Measurements from ENCODE around the gene GUCA2A.

Gene GUCA2A

DNA sequence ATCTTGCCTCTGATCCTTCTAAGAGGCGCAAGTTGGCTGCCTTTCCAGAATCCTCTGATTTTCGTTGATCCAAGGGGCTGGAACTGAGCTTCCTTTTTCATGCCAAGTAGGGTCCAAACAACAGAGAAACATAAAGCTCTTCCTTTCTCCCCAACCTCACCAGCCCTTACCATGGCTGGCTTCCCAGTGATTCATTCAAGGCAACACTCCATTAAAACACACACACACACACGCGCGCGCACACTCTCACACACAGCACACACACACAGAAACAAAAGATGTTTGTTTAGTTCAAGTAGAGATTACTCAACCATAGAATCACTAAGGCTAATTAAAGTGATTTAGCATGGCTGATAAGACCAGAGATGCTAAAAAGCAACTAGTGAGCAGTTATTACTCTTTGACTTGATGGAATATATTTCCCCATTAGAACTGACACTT lies 13.0 kb upstream of the GUCA2A start:
- in situ Hi-C loops (cut with MboI; ENCODE audit: low sequenced_read_pairs), result no loop called here

DNA sequence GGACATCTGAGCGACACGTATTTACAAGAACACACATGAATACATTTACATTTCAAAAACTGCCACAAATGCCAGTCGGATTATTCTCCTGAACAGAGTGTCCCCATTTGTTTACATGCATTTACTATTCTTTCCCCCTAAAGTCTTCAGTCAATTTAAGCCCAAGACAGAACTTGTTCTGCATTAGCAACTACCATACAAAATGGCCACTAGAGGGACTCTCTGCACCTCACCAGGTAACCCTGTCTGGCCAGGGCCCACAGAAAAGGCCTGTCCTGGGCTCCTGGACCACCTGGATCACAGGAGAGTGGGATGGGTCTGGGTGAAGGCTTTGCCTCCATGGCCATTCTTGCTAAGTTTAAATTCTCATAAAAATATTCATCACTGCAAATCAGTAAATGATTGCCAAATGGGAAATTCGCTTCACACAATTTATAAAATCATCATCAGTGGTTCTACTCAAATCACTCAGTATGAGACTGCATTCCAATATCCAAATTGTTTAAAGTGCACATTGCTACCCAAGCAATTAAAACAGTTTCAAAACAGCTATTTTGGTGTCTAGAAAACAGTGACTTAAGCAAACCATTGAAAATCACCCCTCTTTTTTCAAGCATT lies 12.5 kb upstream of the GUCA2A start:
- in situ Hi-C loops (cut with MboI; ENCODE audit: low sequenced_read_pairs), result no loop called here

DNA sequence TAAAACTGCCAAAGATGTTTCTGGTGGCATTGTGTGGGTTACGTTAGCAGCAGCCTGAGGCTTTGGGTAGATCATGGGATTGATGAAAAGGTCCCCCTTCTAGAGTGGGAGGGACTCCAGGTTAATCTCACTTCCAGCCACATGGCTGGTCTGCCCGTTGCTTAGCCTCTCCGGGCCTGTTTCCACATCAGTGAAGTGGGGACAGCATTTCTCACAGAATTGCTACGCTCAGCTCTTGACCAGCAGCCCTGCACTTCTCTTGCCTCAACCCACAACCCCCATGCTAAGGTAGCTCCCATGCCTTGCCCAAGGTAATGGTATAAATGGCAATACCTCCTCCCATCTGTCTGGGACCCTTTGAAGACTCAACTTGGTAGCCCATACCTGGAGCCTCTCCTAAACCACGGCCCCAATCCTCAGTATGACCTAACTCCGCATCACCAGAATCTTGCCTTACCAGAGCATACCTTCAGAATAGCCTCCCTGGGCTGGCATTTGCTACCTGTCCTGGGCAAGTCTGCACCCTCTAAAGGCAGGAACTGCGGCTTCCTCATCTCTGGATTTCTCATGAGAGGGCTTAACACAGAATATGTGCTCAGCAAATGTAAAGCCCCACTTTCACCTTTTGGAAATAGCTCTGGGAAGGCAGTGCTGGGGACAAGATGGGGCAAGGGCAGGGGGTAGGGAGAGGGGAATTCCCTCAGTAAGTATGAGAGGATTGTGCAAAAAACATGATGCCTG lies 10.9 kb upstream of the GUCA2A start:
- in situ Hi-C loops (cut with MboI; ENCODE audit: low sequenced_read_pairs), result no loop called here

DNA sequence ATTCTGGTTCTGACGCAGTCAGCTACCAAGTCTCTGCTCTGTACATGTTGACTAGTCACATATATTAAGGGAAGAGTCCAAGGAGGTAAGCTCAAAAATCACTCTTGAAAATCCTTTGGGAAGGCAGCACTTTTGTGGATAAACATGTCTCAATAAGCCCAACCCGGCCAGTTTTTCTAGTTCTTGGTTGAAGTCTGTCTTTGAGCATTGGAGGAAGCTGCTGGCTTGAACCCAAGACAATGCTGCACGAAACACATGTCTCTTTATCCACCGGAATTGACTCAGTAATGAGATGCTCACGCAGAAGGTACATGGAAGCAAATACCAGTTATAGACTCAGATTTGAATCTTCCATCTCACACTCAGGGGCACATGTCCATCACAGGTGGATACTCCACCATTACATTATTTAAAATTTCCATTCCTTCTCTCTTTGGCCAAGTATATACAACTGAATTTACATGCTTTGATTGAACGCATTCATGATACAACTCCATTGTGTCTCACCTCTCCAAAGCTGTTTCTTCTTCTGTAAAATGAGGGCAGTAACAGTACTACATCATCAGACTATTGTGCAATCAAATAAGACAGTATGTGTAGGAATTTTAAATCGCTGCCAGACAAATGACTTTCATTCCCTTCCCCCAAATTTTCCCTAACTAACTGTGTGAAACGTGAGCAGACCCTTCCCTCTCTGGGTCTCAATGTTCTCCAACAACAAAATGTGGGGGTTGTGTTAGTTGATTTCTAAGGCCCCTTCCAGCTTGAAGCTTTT lies 9.6 kb upstream of the GUCA2A start:
- in situ Hi-C loops (cut with MboI; ENCODE audit: low sequenced_read_pairs), result no loop called here

DNA sequence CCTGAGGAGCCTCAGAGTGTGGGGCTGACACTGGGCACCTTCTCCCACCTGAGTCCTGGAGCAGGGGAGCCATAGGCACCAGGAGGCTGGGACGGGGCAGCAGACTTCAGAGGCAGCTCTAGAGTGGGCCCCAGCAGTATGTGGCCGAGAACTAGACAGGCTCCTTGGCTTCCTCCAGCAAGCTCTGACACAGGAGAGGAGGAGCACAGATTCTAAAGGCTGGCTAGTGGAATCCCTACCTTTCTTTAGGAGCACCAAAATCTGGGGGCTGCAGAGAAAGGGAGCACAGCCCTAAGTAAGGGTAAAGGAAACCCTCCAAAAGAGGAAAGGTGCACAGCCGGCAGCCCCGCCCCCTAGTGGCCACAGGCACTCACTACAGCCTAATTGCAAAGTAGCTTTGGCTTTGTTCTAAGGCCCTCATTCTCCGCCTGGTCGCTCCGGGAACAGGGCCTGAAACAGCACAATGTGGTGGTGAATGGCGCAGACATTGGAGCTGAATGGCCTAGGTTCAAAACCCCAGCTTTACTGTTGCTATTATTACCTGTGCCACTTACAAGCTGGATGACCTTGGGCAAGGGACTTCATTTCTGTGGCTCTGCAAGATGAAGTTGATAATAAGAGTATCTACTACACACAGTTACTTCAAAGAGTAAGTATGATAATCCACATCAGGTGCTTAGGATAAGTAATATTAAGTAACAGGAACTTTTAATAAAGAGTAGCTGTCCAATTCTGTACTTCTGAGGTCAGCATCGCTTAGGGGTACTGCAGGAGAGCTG lies 8.8 kb upstream of the GUCA2A start:
- in situ Hi-C loops (cut with MboI; ENCODE audit: low sequenced_read_pairs), result no loop called here

DNA sequence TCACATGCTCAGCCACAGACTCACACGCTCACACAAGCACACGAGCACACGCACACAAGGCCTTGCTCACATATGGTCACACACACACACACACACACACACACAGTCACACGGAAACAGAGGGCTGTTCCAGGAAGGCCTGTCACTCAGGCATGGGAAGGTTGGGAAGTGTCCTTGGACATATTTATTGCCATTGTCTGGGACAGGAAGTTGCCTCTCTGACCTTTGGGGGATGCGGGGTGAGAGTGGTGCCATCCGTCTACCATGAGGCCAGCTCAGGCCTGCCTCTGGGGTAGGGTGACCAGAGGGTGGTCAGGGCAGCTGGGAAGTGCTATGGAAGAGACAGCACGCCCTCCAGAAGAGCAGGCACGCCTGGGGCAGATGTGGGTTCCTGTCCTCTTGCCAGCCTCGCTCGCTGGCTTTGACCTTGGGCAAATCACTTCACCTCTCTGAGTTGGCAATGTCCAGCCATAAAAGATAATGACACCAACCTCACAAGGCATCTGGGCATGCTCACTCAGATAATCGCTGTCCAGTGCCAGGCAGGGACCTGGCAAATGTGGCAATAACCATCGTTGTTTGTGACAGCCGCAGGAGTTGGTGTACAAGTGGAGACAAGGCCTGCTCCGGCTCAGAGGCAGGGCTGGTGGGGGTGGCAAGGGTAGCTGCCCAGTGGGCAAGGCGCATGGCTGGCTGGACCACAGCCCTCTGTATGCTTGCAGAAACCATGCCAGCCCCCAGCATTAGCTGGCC lies 8.0 kb upstream of the GUCA2A start:
- in situ Hi-C loops (cut with MboI; ENCODE audit: low sequenced_read_pairs), result no loop called here

DNA sequence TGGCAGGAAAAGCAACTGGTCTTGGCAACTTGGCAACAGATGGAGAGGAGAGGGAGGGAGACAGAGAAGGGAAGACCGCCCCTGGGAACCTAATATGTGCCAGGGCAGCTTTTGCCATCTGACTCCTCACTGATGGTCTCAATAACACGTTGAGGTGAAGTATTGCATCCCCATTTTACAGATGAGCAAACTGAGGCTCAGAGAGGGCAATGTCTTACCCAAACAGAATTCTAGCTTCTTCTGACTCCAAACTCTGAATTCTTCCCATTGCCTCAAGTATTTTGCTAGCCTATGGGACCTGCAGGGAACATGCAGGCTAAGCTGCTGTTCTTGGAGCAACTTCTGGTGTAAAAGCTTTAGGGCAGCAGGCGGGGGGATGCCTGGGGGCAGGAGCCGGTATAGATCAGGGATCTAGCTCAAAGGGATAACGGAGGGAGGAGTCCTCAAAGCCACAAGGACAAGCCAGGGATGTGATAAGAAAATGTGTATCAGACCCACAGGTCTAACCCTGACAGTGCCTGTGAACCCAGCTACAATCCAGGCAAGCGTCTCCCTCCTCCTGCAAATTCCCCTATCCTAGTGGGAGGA lies 7.2 kb upstream of the GUCA2A start:
- in situ Hi-C loops (cut with MboI; ENCODE audit: low sequenced_read_pairs), result no loop called here

DNA sequence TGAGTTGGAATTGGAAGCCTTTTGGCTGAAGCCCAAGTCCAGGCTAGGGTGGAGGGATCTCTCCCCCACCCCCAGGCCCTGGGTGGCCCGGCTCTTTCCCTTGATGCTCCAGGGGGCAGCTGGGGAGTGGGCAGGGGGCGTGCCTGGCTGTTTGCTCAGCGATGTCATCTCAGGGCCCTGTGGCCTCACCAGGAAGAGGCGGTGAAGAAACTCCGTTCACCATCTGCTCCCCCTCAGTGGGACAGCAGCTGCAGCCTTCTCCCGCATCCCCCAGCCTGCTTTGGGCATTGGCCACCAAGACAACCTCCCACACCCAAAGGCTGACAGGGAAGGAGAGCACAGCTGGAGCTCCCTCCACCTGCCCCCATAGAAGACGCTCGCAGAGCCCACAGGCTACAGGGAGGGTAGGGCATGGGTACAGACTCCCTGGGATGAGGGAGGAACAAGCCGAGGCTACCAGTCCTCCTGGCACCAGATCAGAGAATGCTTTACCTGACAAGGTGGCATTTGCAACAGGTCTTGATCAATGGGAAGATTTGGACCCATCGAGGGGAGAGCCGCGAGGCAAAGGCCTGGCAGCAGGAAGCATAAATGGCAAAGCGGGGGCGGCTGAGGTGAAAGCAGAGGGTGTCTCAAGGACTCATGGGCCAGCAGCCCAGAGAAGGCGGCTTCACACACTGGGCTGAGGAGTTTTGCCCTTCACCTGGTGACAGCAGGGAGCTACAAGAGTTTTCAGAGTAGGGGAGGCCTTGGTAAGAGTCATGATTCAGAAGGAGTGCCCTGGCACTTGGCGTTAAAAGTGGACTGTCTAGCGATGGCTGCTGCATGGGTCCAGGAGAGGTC lies 6.5 kb upstream of the GUCA2A start:
- in situ Hi-C loops (cut with MboI; ENCODE audit: low sequenced_read_pairs), result no loop called here

DNA sequence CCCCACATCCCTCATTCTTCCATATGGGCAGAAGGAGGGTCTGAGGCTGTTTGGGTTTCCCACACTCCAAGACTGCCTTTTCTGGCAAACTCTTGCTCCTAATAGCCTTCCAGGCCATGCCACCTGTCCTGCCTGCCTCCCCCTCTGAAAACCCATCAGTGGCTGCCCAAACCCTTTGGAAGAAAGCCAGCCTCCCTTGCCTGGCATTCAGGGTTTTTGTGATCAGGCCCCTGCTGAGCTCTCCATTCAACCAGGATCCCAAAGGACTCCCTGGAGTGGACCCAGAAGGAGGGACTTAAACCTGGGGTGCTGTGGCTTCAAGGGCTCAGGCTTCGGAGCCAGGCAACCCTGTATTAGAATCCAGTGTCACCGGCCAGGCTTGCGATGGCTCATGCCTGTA lies 4.2 kb upstream of the GUCA2A start:
- in situ Hi-C loops (cut with MboI; ENCODE audit: low sequenced_read_pairs), result no loop called here

DNA sequence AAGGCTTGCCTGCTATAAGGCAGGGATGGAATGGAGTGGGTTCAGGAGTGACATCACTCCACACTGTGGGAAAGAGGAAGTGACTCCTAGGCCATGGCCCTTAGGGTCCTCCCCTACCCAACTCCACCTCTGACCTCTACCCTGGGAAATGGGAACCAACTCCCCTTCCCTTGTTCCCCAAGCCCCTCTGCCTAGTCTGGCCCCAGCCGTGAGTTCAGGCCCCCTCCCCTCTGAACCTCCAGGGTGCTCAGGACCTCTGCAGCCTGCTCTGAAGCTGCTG lies 3.8 kb upstream of the GUCA2A start:
- in situ Hi-C loops (cut with MboI; ENCODE audit: low sequenced_read_pairs), result no loop called here

DNA sequence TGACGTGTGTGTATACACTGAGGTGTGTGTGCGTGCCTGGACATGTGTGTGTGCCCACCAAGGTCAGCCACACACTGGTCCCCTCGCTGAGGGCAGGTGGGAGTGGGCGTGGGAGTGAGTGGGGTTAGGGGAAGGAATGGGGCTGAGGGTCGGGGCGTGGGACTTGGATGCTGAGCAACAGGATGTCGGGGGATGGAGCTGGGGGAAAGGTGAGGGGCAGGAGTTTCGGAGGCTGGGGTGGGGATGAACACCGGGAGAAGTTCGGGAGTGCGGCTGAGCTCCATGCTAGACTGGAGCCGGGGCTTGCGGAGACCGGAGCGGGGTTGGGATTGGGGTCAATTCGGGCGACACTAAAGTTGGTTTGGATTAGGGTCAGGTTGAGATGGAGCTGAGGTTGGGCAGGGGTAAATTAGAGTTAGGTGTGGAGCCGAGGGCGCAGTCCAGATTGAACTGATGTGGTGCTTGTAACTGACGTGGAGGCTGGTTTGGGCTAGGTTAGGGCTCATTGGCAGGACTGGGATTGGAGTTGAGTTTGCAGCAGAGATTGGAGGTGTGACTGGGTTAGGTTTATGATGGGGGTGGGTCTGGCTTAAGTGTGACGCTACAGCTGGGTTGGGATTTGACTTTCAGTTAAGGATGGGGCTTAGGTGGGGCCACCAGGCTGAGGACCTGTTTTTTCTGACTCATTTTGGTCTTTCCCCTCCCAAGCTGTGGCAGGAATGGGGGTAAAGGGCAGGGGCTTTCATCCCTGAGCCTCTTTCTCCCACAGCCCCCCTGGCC lies 3.3 kb upstream of the GUCA2A start:
- in situ Hi-C loops (cut with MboI; ENCODE audit: low sequenced_read_pairs), result no loop called here

DNA sequence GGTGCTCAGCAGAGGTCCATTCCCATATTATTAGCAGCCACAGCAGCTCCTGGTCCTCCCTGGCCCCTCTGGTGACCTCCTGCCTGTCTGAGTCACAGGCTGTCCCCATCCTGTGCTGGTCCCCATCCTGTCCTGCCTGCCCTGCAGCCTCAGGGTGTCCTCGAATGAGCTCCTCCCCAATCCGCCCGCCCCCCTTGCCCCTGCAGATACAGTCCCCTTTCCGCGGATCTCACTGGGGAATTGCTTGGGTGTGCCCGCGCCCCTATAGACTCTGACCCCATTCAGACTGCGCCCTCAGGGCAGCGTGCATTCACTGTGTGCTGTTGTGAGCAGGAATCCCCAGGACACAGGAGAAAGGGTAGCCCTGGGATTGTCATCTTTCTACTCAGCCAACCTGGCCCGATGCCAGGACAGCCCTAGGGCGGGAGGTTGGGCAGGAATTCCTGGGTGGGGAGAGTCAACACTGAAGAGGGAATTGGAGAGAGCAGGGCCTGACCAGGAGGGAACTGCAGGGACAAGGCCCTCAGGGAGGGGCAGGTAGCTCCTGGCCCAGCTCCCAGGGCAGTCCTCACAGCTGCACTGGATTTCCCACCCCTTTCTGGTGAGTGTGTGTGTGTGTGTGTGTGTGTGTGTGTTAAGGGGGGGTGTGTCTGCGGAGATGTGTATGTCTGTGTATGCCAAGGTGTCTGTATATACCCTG lies 1.1 kb upstream of the GUCA2A start:
- in situ Hi-C loops (cut with MboI; ENCODE audit: low sequenced_read_pairs), result no loop called here

DNA sequence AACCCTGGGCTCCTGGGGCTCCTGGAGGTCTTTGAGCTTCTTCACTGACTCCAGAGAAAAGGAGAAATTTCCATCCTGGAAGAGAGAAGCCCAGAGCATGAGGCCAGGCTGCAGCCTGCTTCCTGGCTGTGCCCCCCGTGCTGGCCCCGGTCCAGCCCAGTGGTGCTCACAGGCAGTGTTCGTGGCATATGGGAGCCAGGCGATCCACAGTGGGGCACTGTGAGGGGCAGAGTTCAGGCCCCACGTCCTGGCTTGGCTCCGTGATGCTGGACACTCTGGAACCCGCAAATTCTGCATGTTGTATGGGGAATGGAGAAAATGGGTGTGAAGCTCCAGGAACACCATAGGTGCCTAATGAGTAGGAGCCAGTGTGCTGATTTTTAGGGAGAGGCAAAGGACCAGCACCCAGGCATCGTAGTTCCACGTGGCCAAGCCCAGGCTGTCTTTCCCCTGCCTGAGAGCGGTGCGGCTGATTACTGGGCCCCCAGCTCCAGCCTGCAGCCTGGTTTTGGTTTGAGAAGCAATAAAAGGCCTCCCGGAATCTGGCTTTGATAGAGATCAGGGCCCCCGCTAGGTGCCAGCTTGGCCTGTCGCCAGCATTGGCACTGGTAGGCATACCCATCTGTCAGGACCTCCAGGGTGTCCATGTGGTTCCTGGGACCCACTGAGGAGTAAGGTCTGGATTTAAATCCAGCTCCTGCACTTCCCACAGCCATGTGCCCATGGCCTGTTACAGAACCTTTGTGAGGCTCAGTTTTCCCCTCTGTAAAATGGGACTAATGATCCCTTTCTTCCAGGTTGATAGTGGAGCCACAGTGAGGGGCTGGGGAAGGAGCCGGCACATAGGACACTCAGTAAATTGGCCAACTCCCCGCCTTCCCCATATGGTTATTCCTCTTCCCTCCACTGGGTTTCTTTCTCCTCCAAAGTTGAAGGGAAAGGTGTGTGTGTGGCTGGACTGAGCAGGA lies 725 bp downstream of the GUCA2A start:
- in situ Hi-C loops (cut with MboI; ENCODE audit: low sequenced_read_pairs), result no loop called here

DNA sequence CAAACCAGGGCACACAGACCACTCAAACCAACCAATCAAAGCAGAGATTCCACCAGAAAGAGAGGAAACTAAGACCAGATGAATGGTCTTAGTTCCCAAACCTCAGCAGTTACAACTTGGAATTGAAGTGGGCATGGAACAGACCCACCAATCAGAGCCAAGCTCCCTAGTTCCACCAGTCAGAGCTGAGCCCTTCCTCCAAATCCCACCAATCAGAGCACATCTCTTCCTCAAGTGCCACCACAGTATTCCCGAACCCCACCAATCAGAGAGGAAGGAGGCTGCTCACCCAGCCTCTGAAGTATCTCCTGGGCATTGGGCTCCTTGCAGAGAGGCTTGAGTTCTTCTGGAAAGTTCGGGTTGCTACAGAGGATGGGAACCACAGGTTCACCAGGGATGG lies 1.4 kb downstream of the GUCA2A start:
- in situ Hi-C loops (cut with MboI; ENCODE audit: low sequenced_read_pairs), result no loop called here

DNA sequence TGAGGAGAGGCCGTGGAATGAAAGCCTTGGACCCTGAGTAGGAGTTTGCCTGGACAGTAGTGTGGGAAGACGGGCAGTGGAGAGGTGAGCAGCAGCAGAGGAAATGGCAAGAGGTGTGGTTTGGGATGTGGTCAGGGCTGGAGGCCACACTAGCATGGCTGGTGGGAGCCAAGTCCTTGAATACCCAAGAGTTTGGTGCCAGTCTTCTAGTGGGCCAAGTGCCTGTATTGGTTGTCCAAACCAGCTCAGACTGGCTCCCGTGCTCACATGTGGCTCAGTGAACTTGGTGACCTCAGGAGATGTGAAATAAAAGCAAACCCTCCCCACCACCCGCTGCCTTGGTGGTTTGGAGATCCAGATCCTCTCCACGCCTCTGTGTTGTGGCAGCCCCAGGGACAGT lies 2.4 kb downstream of the GUCA2A start:
- in situ Hi-C loops (cut with MboI; ENCODE audit: low sequenced_read_pairs), result no loop called here

DNA sequence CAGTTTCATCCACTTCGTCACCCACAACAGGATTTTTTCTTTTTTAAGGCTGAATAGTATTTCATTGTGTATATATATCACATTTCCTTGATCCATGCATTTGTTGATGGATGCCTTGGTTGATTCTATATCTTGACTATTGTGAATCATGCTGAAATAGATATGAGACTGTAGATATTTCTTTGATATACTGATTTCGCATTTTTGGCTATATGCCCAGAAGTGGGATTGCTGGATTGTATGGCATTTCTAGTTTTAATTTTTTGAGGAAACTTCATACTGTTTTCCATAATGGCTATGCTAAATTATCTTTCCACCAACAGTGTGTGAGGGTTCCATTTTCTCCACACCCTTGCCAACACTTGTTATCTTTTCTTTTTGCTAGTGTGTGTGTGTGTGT lies 6.4 kb downstream of the GUCA2A start:
- in situ Hi-C loops (cut with MboI; ENCODE audit: low sequenced_read_pairs), result no loop called here

DNA sequence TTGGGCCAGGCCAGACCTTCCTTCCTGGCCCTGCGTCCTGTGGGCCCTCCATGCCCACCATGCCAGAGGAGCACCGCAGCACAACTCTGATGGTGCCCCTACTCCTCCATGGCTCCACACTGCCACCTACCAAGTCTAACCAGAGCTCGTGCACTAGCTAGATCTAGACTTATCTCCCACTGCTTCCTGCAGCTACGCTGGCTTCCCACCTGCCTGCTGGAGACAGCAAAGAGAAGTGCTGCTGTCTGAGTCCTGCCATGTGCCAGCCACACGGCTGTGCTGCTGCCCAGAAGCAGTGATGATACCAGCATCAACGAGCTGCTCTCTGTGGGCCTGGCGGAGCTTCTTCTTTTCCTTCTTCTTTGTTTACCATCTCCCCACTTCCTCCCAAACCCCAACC lies 6.9 kb downstream of the GUCA2A start:
- in situ Hi-C loops (cut with MboI; ENCODE audit: low sequenced_read_pairs), result no loop called here

Data from HL-60/S4 treated with retinoic acid at 250 ng/mL for 4 days and 3 days (cell line).